Naive thymus-derived CD4-positive, alpha-beta T cell (primary cell): ENCODE results near the gene RAD23B. TPM values are rescaled to one million over a fixed set of nuclear protein-coding genes. Genes with fewer than 3 reads are reported as not detected.

Experiments used
- ATAC-seq: fragments of 150-1000 bp; cut with Tn5 transposase; 2 replicates; pipeline ENCODE4 v1.10.0; 2021; ENCODE audit warnings: mild to moderate bottlenecking, moderate library complexity
- CTCF ChIA-PET: fragments of 350-600 bp; sonication (Branson Sonifier 250); formaldehyde crosslinking; loops from one replicate; lab custom pipeline; 2021; ENCODE audit warnings: antibody characterized with exemption; lab: Charles Lee
- POLR2A ChIA-PET: fragments of 350-600 bp; sonication (Branson Sonifier 250); formaldehyde crosslinking; loops from one replicate; lab custom pipeline; 2021; ENCODE audit warnings: antibody characterized with exemption, inconsistent platforms; lab: Charles Lee
- DNase-seq, 9 donors: peaks; one replicate each; pipeline versions ENCODE4 v3.0.0 to v3.0.0-alpha.2; 2020 to 2022; ENCODE audit warnings: mixed read lengths in 1 of 9
- H3K27ac ChIP-seq: one replicate; pipeline ENCODE4 v1.7.0; 2013; ENCODE audit warnings: mild to moderate bottlenecking, low read depth, low read length, moderate library complexity
- H3K27me3 ChIP-seq, 2 donors: one replicate each; pipeline ENCODE4 v1.7.0; 2013; ENCODE audit warnings: low read length in 2 of 2, mild to moderate bottlenecking in 2 of 2, moderate library complexity in 2 of 2; ENCODE audit not compliant: control insufficient read depth in 2 of 2, insufficient read depth in 2 of 2
- H3K36me3 ChIP-seq, 3 experiments: 1 replicate in 2 of 3; 2 replicates in 1 of 3; pipeline ENCODE4 v1.7.0; 2013; ENCODE audit warnings: low read length in 3 of 3, mild to moderate bottlenecking in 3 of 3, moderate library complexity in 1 of 3; ENCODE audit not compliant: insufficient read depth in 3 of 3, control insufficient read depth in 2 of 3
- H3K4me1 ChIP-seq, 2 donors: one replicate each; pipeline ENCODE4 v1.7.0; 2013; ENCODE audit warnings: low read length in 2 of 2, mild to moderate bottlenecking in 2 of 2, moderate library complexity in 1 of 2; ENCODE audit not compliant: control insufficient read depth in 2 of 2, insufficient read depth in 2 of 2
- H3K4me3 ChIP-seq: 2 replicates; pipeline ENCODE4 v1.7.0; 2013; ENCODE audit warnings: mild to moderate bottlenecking, low read length
- H3K9me3 ChIP-seq, 3 experiments: 1 replicate in 2 of 3; 2 replicates in 1 of 3; pipeline ENCODE4 v1.7.0; 2013; ENCODE audit warnings: low read length in 3 of 3; ENCODE audit not compliant: control insufficient read depth in 2 of 3
- H3K27ac Mint-ChIP-seq, 9 donors: one replicate each; pipeline ENCODE4 v1.8.0; 2020 to 2022; ENCODE audit warnings: mixed read lengths in 9 of 9, mild to moderate bottlenecking in 8 of 9, moderate library complexity in 5 of 9, inconsistent platforms in 2 of 9
- H3K27me3 Mint-ChIP-seq, 5 donors: one replicate each; pipeline ENCODE4 v1.8.0; 2021 to 2022; ENCODE audit warnings: mixed read lengths in 5 of 5, mild to moderate bottlenecking in 1 of 5
- H3K36me3 Mint-ChIP-seq, 5 donors: one replicate each; pipeline ENCODE4 v1.8.0; 2020 to 2022; ENCODE audit warnings: mixed read lengths in 5 of 5, mild to moderate bottlenecking in 3 of 5, inconsistent platforms in 1 of 5
- H3K4me1 Mint-ChIP-seq, 7 donors: one replicate each; pipeline ENCODE4 v1.8.0; 2020 to 2022; ENCODE audit warnings: mixed read lengths in 7 of 7, mild to moderate bottlenecking in 3 of 7, inconsistent platforms in 1 of 7
- H3K4me3 Mint-ChIP-seq, 10 donors: one replicate each; pipeline ENCODE4 v1.8.0; 2020 to 2022; ENCODE audit warnings: mild to moderate bottlenecking in 10 of 10, mixed read lengths in 10 of 10, moderate library complexity in 6 of 10, inconsistent platforms in 2 of 10
- H3K9me3 Mint-ChIP-seq, 11 donors: one replicate each; pipeline ENCODE4 v1.8.0; 2020 to 2022; ENCODE audit warnings: mixed read lengths in 11 of 11, mild to moderate bottlenecking in 4 of 11, inconsistent platforms in 1 of 11, moderate library complexity in 1 of 11
- intact Hi-C, 2 donors: fragments of 100-400 bp; cut with micrococcal nuclease; formaldehyde crosslinking; loops; one replicate each; pipeline ENCODE4 v1.15.1; 2023
- polyA plus RNA-seq, 2 donors: library from polyadenylated mRNA; unstranded; fragments of 300-500 nt; fragmentation: Illumina TruSeq; gene quantifications; one replicate each; pipeline ENCODE4 v1.2.3, GENCODE V29; 2021
- total RNA-seq, 6 experiments: library from RNA in 5 of 6; stranded (reverse) in 5 of 6; gene quantifications; 1 replicate in 5 of 6; 2 replicates in 1 of 6; pipeline ENCODE4 v1.2.3 and lab custom pipeline; 2021 to 2026

The RAD23B gene
- total and polyA plus RNA-seq, 7 experiments from 2014 or later: 8.9 to 102 (median 50.9) TPM

- POLR2A ChIA-PET: interaction anchor here (1.3 to 3.2 kb wide), 3 partner anchors 9 to 57 kb away, joined by 6 to 11 read pairs (median 7); no protein-coding TSS in a partner anchor
- H3K4me1 ChIP-seq: peaks cover 9 to 33% of the 10 kb centered on the region in 2 donors
- Mint-ChIP-seq H3K9me3 (peaks cover 0 to 4% (median 0%) of the 10 kb centered on the region in 11 donors), H3K4me3 (peak overlapping the region; percentile 89 to 99 (median 94)), H3K36me3 (peaks cover 0 to 4% (median 0%) of the 10 kb centered on the region in 5 donors), H3K27me3 (peaks cover 0 to 9% (median 0%) of the 10 kb centered on the region in 5 donors), H3K4me1 (peaks cover 41 to 69% (median 52%) of the 10 kb centered on the region in 7 donors), H3K27ac (peak overlapping the region; percentile 85 to 97 (median 92))
- CTCF ChIA-PET: no interaction called here
- peak overlapping the region; percentile 76 for H3K4me3 ChIP-seq
- H3K9me3 ChIP-seq: no peaks in the 10 kb centered on the region
- H3K27ac ChIP-seq: peak overlapping the region; percentile 92
- DNase-seq (no peak), ATAC-seq (no peak)
- intact Hi-C loops: loop anchor here (1.0 to 10.0 kb wide), 8 partner anchors 11 to 1830 kb away; partner anchors contain the start of genes CTNNAL1 (in 2 of the 2) and TMEM245 (in 1 of the 2)
- no peaks in the 10 kb centered on the region for H3K27me3 ChIP-seq
- peaks cover 0 to 3% (median 0%) of the 10 kb centered on the region in 3 experiments for H3K36me3 ChIP-seq
These were observed 1.6 kb downstream of the RAD23B start for GRCh38 chr9:107284636-107285035.

GRCh38 chr9:107285286-107285685 is 2.2 kb downstream of the RAD23B start:
- H3K4me3 ChIP-seq: peak overlapping the region; percentile 76
- peaks cover 0 to 3% (median 0%) of the 10 kb centered on the region in 3 experiments for H3K36me3 ChIP-seq
- Mint-ChIP-seq H3K4me3 (peak overlapping the region; percentile 89 to 99 (median 94)), H3K36me3 (peaks cover 0 to 4% (median 0%) of the 10 kb centered on the region in 5 donors), H3K27me3 (peaks cover 0 to 7% (median 0%) of the 10 kb centered on the region in 5 donors), H3K27ac (peak overlapping the region in 7 of 9 donors; percentile 22 to 96 (median 90)), H3K4me1 (peaks cover 48 to 75% (median 58%) of the 10 kb centered on the region in 7 donors), H3K9me3 (peaks cover 0 to 4% (median 0%) of the 10 kb centered on the region in 11 donors)
- intact Hi-C loops: loop anchor here in 1 of 2 donors (2.0 to 10.0 kb wide), 2 partner anchors 14 to 1830 kb away; partner anchors contain the start of gene TMEM245
- H3K9me3 ChIP-seq: no peaks in the 10 kb centered on the region
- H3K27me3 ChIP-seq: no peaks in the 10 kb centered on the region
- no peak for DNase-seq
- H3K27ac ChIP-seq: peak overlapping the region; percentile 92
- no peak for ATAC-seq
- H3K4me1 ChIP-seq: peaks cover 14 to 33% of the 10 kb centered on the region in 2 donors
- POLR2A ChIA-PET: no interaction called here
- CTCF ChIA-PET: no interaction called here

GRCh38 chr9:107286057-107286456 is 3.0 kb downstream of the RAD23B start:
- H3K4me1 ChIP-seq: peaks cover 15 to 41% of the 10 kb centered on the region in 2 donors
- Mint-ChIP-seq H3K36me3 (peaks cover 0 to 7% (median 0%) of the 10 kb centered on the region in 5 donors), H3K4me1 (peaks cover 55 to 83% (median 65%) of the 10 kb centered on the region in 7 donors), H3K4me3 (peak overlapping the region; percentile 14 to 99 (median 91)), H3K27me3 (peaks cover 0 to 3% (median 0%) of the 10 kb centered on the region in 5 donors), H3K27ac (peak overlapping the region in 6 of 9 donors; percentile 3 to 90 (median 44)), H3K9me3 (peaks cover 0 to 4% (median 0%) of the 10 kb centered on the region in 11 donors)
- DNase-seq (no peak), ATAC-seq (no peak)
- H3K27me3 ChIP-seq: no peaks in the 10 kb centered on the region
- H3K27ac ChIP-seq: no peak overlapping the region
- ChIA-PET CTCF (no interaction called here), POLR2A (interaction anchor here (1.0 kb wide), 1 partner anchor 20 kb away, joined by 3 read pairs; no protein-coding TSS in a partner anchor)
- H3K4me3 ChIP-seq: peak overlapping the region; percentile 17
- intact Hi-C loops: loop anchor here in 1 of 2 donors (10.0 kb wide), 1 partner anchor 1829 kb away; the partner anchor contains the start of gene TMEM245
- no peaks in the 10 kb centered on the region for H3K9me3 ChIP-seq
- peaks cover 0 to 3% (median 0%) of the 10 kb centered on the region in 3 experiments for H3K36me3 ChIP-seq

- Histone ChIP-seq H3K27me3 (no peaks in the 10 kb centered on the region), H3K27ac (no peak overlapping the region), H3K9me3 (no peaks in the 10 kb centered on the region), H3K4me3 (no peak overlapping the region), H3K4me1 (peaks cover 27 to 50% of the 10 kb centered on the region in 2 donors), H3K36me3 (no peaks in the 10 kb centered on the region)
- Mint-ChIP-seq H3K27ac (peak overlapping the region in 3 of 9 donors; percentile 11 to 79 (median 40)), H3K36me3 (peaks cover 0 to 7% (median 0%) of the 10 kb centered on the region in 5 donors), H3K4me1 (peaks cover 53 to 99% (median 78%) of the 10 kb centered on the region in 7 donors), H3K9me3 (peaks cover 0 to 4% (median 0%) of the 10 kb centered on the region in 11 donors), H3K27me3 (no peaks in the 10 kb centered on the region), H3K4me3 (peak overlapping the region in 7 of 10 donors; percentile 5 to 59 (median 40))
- POLR2A ChIA-PET: no interaction called here
- no peak for DNase-seq
- intact Hi-C loops: loop anchor here in 1 of 2 donors (10.0 kb wide), 1 partner anchor 1826 kb away; the partner anchor contains the start of gene TMEM245
- CTCF ChIA-PET: no interaction called here
- no peak for ATAC-seq
These were observed 5.6 kb downstream of the RAD23B start for GRCh38 chr9:107288701-107289100.

GRCh38 chr9:107290619-107291018 is 7.5 kb downstream of the RAD23B start:
- intact Hi-C loops: no loop called here
- H3K9me3 ChIP-seq: no peaks in the 10 kb centered on the region
- Mint-ChIP-seq H3K4me1 (peaks cover 59 to 99% (median 83%) of the 10 kb centered on the region in 7 donors), H3K36me3 (peaks cover 0 to 7% (median 0%) of the 10 kb centered on the region in 5 donors), H3K4me3 (peak overlapping the region in 3 of 10 donors; percentile 4 to 54 (median 23)), H3K27ac (peak overlapping the region in 1 of 9 donors; percentile 25), H3K9me3 (no peaks in the 10 kb centered on the region), H3K27me3 (no peaks in the 10 kb centered on the region)
- no peak overlapping the region for H3K27ac ChIP-seq
- DNase-seq (no peak), ATAC-seq (no peak)
- H3K36me3 ChIP-seq: no peaks in the 10 kb centered on the region
- POLR2A ChIA-PET: no interaction called here
- no peaks in the 10 kb centered on the region for H3K27me3 ChIP-seq
- CTCF ChIA-PET: no interaction called here
- H3K4me1 ChIP-seq: peaks cover 33 to 48% of the 10 kb centered on the region in 2 donors
- H3K4me3 ChIP-seq: no peak overlapping the region

GRCh38 chr9:107292821-107293542 is 9.9 kb downstream of the RAD23B start:
- DNase-seq: no peak

More at GRCh38 chr9:107292821-107293542, 9.9 kb downstream of the RAD23B start:
- Histone ChIP-seq H3K27ac (no peak overlapping the region), H3K4me3 (no peak overlapping the region), H3K36me3 (no peaks in the 10 kb centered on the region), H3K4me1 (peaks cover 27 to 34% of the 10 kb centered on the region in 2 donors), H3K9me3 (no peaks in the 10 kb centered on the region), H3K27me3 (no peaks in the 10 kb centered on the region)
- H3K27me3 Mint-ChIP-seq: no peaks in the 10 kb centered on the region
- peak overlapping the region in 5 of 10 donors; percentile 4 to 45 (median 30) for H3K4me3 Mint-ChIP-seq
- peak overlapping the region in 3 of 9 donors; percentile 30 to 41 (median 40) for H3K27ac Mint-ChIP-seq
- no peak for ATAC-seq
- peaks cover 0 to 10% (median 3%) of the 10 kb centered on the region in 5 donors for H3K36me3 Mint-ChIP-seq
- ChIA-PET CTCF (interaction anchor here (0.6 kb wide), 1 partner anchor 1951 kb away, joined by 3 read pairs; no protein-coding TSS in a partner anchor), POLR2A (interaction anchor here (2.2 kb wide), 1 partner anchor 10 kb away, joined by 11 read pairs; the partner anchor contains the start of gene RAD23B)
- H3K9me3 Mint-ChIP-seq: no peaks in the 10 kb centered on the region
- intact Hi-C loops: no loop called here
- peaks cover 61 to 97% (median 81%) of the 10 kb centered on the region in 7 donors for H3K4me1 Mint-ChIP-seq
